WTC11 (cell line): ENCODE measurements around the gene ATP2B2. TPM values are rescaled to one million over a fixed set of nuclear protein-coding genes. Genes with fewer than 3 reads are reported as not detected.

Experiments used
- ATAC-seq: fragments of 200-7000 bp; cut with Tn5 transposase; 2 replicates; pipeline ENCODE4 v1.10.0; 2021; ENCODE audit warnings: mild to moderate bottlenecking, moderate library complexity
- CTCF ChIA-PET: fragments of 300-600 bp; sonication (Branson Sonifier 250); formaldehyde crosslinking; loops from one replicate; lab custom pipeline; 2021; ENCODE audit warnings: antibody characterized with exemption; lab: Charles Lee
- POLR2A ChIA-PET: fragments of 350-600 bp; sonication (Branson Sonifier 250); formaldehyde crosslinking; loops from one replicate; lab custom pipeline; 2021; ENCODE audit warnings: antibody characterized with exemption; lab: Charles Lee
- DNase-seq: peaks from one replicate; pipeline ENCODE4 v3.0.0; 2021; ENCODE audit warnings: low spot score
- H3K27ac Mint-ChIP-seq: 2 replicates; pipeline ENCODE4 v1.8.0; 2021; ENCODE audit warnings: mixed read lengths
- H3K27me3 Mint-ChIP-seq: 2 replicates; pipeline ENCODE4 v1.8.0; 2021; ENCODE audit warnings: low read depth, mild to moderate bottlenecking, moderate library complexity, mixed read lengths
- H3K36me3 Mint-ChIP-seq: 2 replicates; pipeline ENCODE4 v1.8.0; 2021; ENCODE audit warnings: mixed read lengths
- H3K4me1 Mint-ChIP-seq: 2 replicates; pipeline ENCODE4 v1.8.0; 2022; ENCODE audit warnings: mixed read lengths
- H3K4me3 Mint-ChIP-seq: 2 replicates; pipeline ENCODE4 v1.8.0; 2021; ENCODE audit warnings: mild to moderate bottlenecking, moderate library complexity, mixed read lengths
- H3K9me3 Mint-ChIP-seq: 2 replicates; pipeline ENCODE4 v1.8.0; 2021; ENCODE audit warnings: mixed read lengths
- ATF3 ChIP-seq: sonication (generic); formaldehyde crosslinking; conservative IDR thresholded peaks from 2 replicates; pipeline ENCODE4 v1.8.1; 2022; ENCODE audit warnings: mild to moderate bottlenecking, missing genetic modification reagents
- CBFB ChIP-seq: sonication (generic); formaldehyde crosslinking; IDR thresholded peaks from 2 replicates; pipeline ENCODE4 v1.8.1; 2022; ENCODE audit warnings: mild to moderate bottlenecking, low read depth, missing genetic modification reagents
- CREM ChIP-seq: sonication (generic); formaldehyde crosslinking; IDR thresholded peaks from 2 replicates; pipeline ENCODE4 v1.8.1; 2022; ENCODE audit warnings: mild to moderate bottlenecking, missing genetic modification reagents, moderate library complexity
- E2F4 ChIP-seq: sonication (generic); formaldehyde crosslinking; IDR thresholded peaks from 2 replicates; pipeline ENCODE4 v1.8.1; 2022; ENCODE audit warnings: low read depth, mild to moderate bottlenecking, moderate library complexity, missing genetic modification reagents, borderline replicate concordance
- ESRRA ChIP-seq: sonication (generic); formaldehyde crosslinking; IDR thresholded peaks from 2 replicates; pipeline ENCODE4 v1.8.1; 2022; ENCODE audit warnings: mild to moderate bottlenecking, missing genetic modification reagents, borderline replicate concordance
- FOXK1 ChIP-seq: sonication (generic); formaldehyde crosslinking; IDR thresholded peaks from 2 replicates; pipeline ENCODE4 v1.8.0; 2022; ENCODE audit warnings: mild to moderate bottlenecking, moderate library complexity, missing genetic modification reagents
- FOXP1 ChIP-seq: sonication (generic); formaldehyde crosslinking; IDR thresholded peaks from 2 replicates; pipeline ENCODE4 v1.8.0; 2022; ENCODE audit warnings: missing genetic modification reagents, mild to moderate bottlenecking, moderate library complexity, borderline replicate concordance
- GABPB1 ChIP-seq: sonication (generic); formaldehyde crosslinking; IDR thresholded peaks from 2 replicates; pipeline ENCODE4 v1.8.1; 2023; ENCODE audit warnings: mild to moderate bottlenecking, missing genetic modification reagents
- GRHL2 ChIP-seq: fragments of 250-450 bp; sonication (Bioruptor Pico); IDR thresholded peaks from 2 replicates; pipeline ENCODE4 v1.8.0; 2022; ENCODE audit warnings: mild to moderate bottlenecking, moderate library complexity; ENCODE audit not compliant: insufficient replicate concordance, severe bottlenecking
- HMGXB4 ChIP-seq: sonication (generic); formaldehyde crosslinking; IDR thresholded peaks from 2 replicates; pipeline ENCODE4 v1.8.1; 2023; ENCODE audit warnings: mild to moderate bottlenecking, moderate library complexity, missing genetic modification reagents
- IRF1 ChIP-seq: sonication (generic); formaldehyde crosslinking; IDR thresholded peaks from 2 replicates; pipeline ENCODE4 v1.8.0; 2023; ENCODE audit warnings: missing genetic modification reagents
- IRF2 ChIP-seq: sonication (generic); formaldehyde crosslinking; IDR thresholded peaks from 2 replicates; pipeline ENCODE4 v1.8.0; 2022; ENCODE audit warnings: low read depth, missing genetic modification reagents, borderline replicate concordance
- KAT7 ChIP-seq: sonication (generic); formaldehyde crosslinking; IDR thresholded peaks from 2 replicates; pipeline ENCODE4 v1.8.1; 2023; ENCODE audit warnings: missing genetic modification reagents, mild to moderate bottlenecking, borderline replicate concordance
- MXD4 ChIP-seq: fragments of 250-450 bp; sonication (Bioruptor Pico); IDR thresholded peaks from 2 replicates; pipeline ENCODE4 v1.8.0; 2021; ENCODE audit warnings: mild to moderate bottlenecking, moderate library complexity, borderline replicate concordance
- NFYB ChIP-seq: sonication (generic); formaldehyde crosslinking; conservative IDR thresholded peaks from 2 replicates; pipeline ENCODE4 v1.8.0; 2022; ENCODE audit warnings: low read depth, missing genetic modification reagents
- NR1H2 ChIP-seq: sonication (generic); formaldehyde crosslinking; IDR thresholded peaks from 2 replicates; pipeline ENCODE4 v1.9.0; 2021; ENCODE audit warnings: mild to moderate bottlenecking, moderate library complexity, missing genetic modification reagents
- NR2C2 ChIP-seq: sonication (generic); formaldehyde crosslinking; IDR thresholded peaks from 2 replicates; pipeline ENCODE4 v1.8.0; 2022; ENCODE audit warnings: mild to moderate bottlenecking, missing genetic modification reagents
- RELA ChIP-seq: sonication (generic); formaldehyde crosslinking; IDR thresholded peaks from 2 replicates; pipeline ENCODE4 v1.8.1; 2022; ENCODE audit warnings: missing genetic modification reagents, mild to moderate bottlenecking, borderline replicate concordance
- TEAD1 ChIP-seq: sonication (generic); formaldehyde crosslinking; IDR thresholded peaks from 2 replicates; pipeline ENCODE4 v1.8.0; 2022; ENCODE audit warnings: mild to moderate bottlenecking, missing genetic modification reagents
- ZBTB21 ChIP-seq: sonication (generic); formaldehyde crosslinking; IDR thresholded peaks from 2 replicates; pipeline ENCODE4 v1.8.1; 2023; ENCODE audit warnings: mild to moderate bottlenecking, missing genetic modification reagents, borderline replicate concordance
- ZNF219 ChIP-seq: sonication (generic); formaldehyde crosslinking; IDR thresholded peaks from 2 replicates; pipeline ENCODE4 v1.8.0; 2023; ENCODE audit warnings: missing genetic modification reagents, mild to moderate bottlenecking, borderline replicate concordance
- ZNF232 ChIP-seq: sonication (generic); formaldehyde crosslinking; IDR thresholded peaks from 2 replicates; pipeline ENCODE4 v1.8.0; 2022; ENCODE audit warnings: mild to moderate bottlenecking, missing genetic modification reagents
- ZNF317 ChIP-seq: sonication (generic); formaldehyde crosslinking; IDR thresholded peaks from 2 replicates; pipeline ENCODE4 v1.8.1; 2023; ENCODE audit warnings: low read depth, mild to moderate bottlenecking, moderate library complexity, missing genetic modification reagents, borderline replicate concordance
- ZNF396 ChIP-seq: fragments of 250-450 bp; sonication (Bioruptor Pico); IDR thresholded peaks from 2 replicates; pipeline ENCODE4 v1.8.0; 2021; ENCODE audit warnings: mild to moderate bottlenecking, moderate library complexity, borderline replicate concordance
- ZNF532 ChIP-seq: fragments of 250-450 bp; sonication (Bioruptor Pico); IDR thresholded peaks from 2 replicates; pipeline ENCODE4 v1.9.0; 2021; ENCODE audit warnings: mild to moderate bottlenecking, borderline replicate concordance
- total RNA-seq: library from RNA; stranded (reverse); gene quantifications from 3 replicates; pipeline ENCODE4 v1.2.3, GENCODE V29; 2021

Gene ATP2B2
- total RNA-seq, 1 experiment from 2014 or later = 0.48 TPM

GRCh38 chr3:10373686-10374261 is 131.6 kb downstream of the ATP2B2 start (continued):
- TF ChIP-seq CREM (CRISPR knock-in tag) (no peak), IRF2 (CRISPR knock-in tag) (no peak), NR1H2 (CRISPR knock-in tag) (no peak), ZNF317 (CRISPR knock-in tag) (no peak)
- TF ChIP-seq, all 79 proteins: peak for 0

GRCh38 chr3:10371789-10372188 is 133.6 kb downstream of the ATP2B2 start:
- no peak for ATAC-seq
- no peak for TF ChIP-seq KAT7 (CRISPR knock-in tag)
- TF ChIP-seq NFYB (CRISPR knock-in tag) = no peak
- TF ChIP-seq ZNF532 (CRISPR knock-in tag) = no peak
- TF ChIP-seq TEAD1 (CRISPR knock-in tag) = no peak
- TF ChIP-seq HMGXB4 (CRISPR knock-in tag) = no peak
- no peak for TF ChIP-seq ZNF219
- TF ChIP-seq FOXP1 (CRISPR knock-in tag) = no peak
- no peak for TF ChIP-seq E2F4
- TF ChIP-seq ESRRA (CRISPR knock-in tag) = no peak
- TF ChIP-seq ATF3 (CRISPR knock-in tag) = no peak
- TF ChIP-seq, all 79 proteins: peak for 0
- CTCF ChIA-PET = no interaction called here
- peaks cover 32% of the 10 kb centered on the region for H3K4me1 Mint-ChIP-seq
- H3K9me3 Mint-ChIP-seq = peaks cover 19% of the 10 kb centered on the region
- H3K36me3 Mint-ChIP-seq = peaks cover 4% of the 10 kb centered on the region
- no peak overlapping the region for H3K4me3 Mint-ChIP-seq
- POLR2A ChIA-PET = no interaction called here
- no peak for DNase-seq
- peaks cover 2% of the 10 kb centered on the region; the same call in 1 of the 2 replicates for H3K27me3 Mint-ChIP-seq
- H3K27ac Mint-ChIP-seq = no peak overlapping the region

GRCh38 chr3:10371167-10371566 is 134.2 kb downstream of the ATP2B2 start:
- ChIA-PET CTCF (no interaction called here), POLR2A (no interaction called here)
- H3K9me3 Mint-ChIP-seq = peaks cover 19% of the 10 kb centered on the region
- peaks cover 4% of the 10 kb centered on the region for H3K36me3 Mint-ChIP-seq
- H3K27ac Mint-ChIP-seq = no peak overlapping the region
- ATAC-seq (no peak), DNase-seq (no peak)
- H3K4me1 Mint-ChIP-seq = peaks cover 32% of the 10 kb centered on the region
- H3K4me3 Mint-ChIP-seq = no peak overlapping the region
- H3K27me3 Mint-ChIP-seq = peaks cover 2% of the 10 kb centered on the region; the same call in 1 of the 2 replicates
- TF ChIP-seq ZNF396 (no peak), GABPB1 (CRISPR knock-in tag) (no peak), GRHL2 (CRISPR knock-in tag) (no peak), RELA (no peak), ZNF232 (CRISPR knock-in tag) (no peak), ZBTB21 (CRISPR knock-in tag) (no peak), IRF1 (no peak), FOXK1 (CRISPR knock-in tag) (no peak), CBFB (CRISPR knock-in tag) (no peak), MXD4 (no peak), E2F4 (no peak), NR2C2 (no peak), ZNF219 (no peak)
